HCT116 (cell line): ENCODE data around the gene TMC1.

Source experiments
- CEBPB ChIP-seq: IDR thresholded peaks from 2 replicates; pipeline ENCODE4 v1.6.1; 2012; ENCODE audit warnings: low read depth
- FOSL1 ChIP-seq: IDR thresholded peaks from 2 replicates; pipeline ENCODE4 v1.6.1; 2012; ENCODE audit warnings: low read depth
- POLR2A ChIP-seq: IDR thresholded peaks from 2 replicates; pipeline ENCODE4 v1.7.0; 2011; ENCODE audit warnings: borderline replicate concordance; ENCODE audit not compliant: insufficient read depth, insufficient read length; ENCODE audit errors: extremely low read depth
- POLR2AphosphoS5 ChIP-seq: IDR thresholded peaks from 2 replicates; pipeline ENCODE4 v1.6.1; 2011; ENCODE audit warnings: mild to moderate bottlenecking, low read depth, low read length, moderate library complexity
- TF ChIP-seq, protein P1 (sequence below), 3 experiments: fragments of 200-600 bp in 1 of 3; sonication (generic) in 1 of 3; IDR thresholded peaks in 2 of 3; conservative IDR thresholded peaks in 1 of 3; 2 replicates each; pipeline ENCODE4 v1.5.1; 2012 to 2017; ENCODE audit warnings: low read depth in 2 of 3, low read length in 2 of 3, antibody characterized with exemption in 1 of 3, borderline replicate concordance in 1 of 3, control low read depth in 1 of 3, mild to moderate bottlenecking in 1 of 3, mixed read lengths in 1 of 3, mixed run types in 1 of 3, moderate library complexity in 1 of 3; ENCODE audit not compliant: insufficient read depth in 1 of 3
- TF ChIP-seq, protein P2 (sequence below): IDR thresholded peaks from 2 replicates; pipeline ENCODE4 v1.6.1; 2012; ENCODE audit warnings: low read depth
- TF ChIP-seq, protein P3 (sequence below): IDR thresholded peaks from 2 replicates; pipeline ENCODE4 v1.6.1; 2012

DNA sequence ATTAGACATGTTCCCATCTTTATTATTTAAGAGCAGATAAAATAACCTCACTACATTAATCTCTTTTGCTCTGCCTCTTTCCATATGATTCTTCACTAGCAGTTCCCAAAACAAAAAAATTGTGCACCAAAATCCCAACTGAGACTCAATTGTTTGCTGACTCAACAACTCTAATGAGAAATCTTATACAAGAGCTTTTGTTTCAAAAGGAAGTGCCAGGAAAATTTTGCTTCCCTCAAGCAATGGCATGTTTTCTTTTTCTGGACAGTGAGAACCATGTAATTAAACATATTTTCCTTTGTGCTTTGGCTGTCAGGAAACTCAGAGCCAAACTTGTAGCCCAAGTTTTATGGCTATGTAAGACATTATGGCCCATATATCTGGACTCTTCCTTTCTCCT lies 62.0 kb downstream of the TMC1 start:
- TF ChIP-seq, protein P1, sequence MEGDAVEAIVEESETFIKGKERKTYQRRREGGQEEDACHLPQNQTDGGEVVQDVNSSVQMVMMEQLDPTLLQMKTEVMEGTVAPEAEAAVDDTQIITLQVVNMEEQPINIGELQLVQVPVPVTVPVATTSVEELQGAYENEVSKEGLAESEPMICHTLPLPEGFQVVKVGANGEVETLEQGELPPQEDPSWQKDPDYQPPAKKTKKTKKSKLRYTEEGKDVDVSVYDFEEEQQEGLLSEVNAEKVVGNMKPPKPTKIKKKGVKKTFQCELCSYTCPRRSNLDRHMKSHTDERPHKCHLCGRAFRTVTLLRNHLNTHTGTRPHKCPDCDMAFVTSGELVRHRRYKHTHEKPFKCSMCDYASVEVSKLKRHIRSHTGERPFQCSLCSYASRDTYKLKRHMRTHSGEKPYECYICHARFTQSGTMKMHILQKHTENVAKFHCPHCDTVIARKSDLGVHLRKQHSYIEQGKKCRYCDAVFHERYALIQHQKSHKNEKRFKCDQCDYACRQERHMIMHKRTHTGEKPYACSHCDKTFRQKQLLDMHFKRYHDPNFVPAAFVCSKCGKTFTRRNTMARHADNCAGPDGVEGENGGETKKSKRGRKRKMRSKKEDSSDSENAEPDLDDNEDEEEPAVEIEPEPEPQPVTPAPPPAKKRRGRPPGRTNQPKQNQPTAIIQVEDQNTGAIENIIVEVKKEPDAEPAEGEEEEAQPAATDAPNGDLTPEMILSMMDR (IDR thresholded peaks at IDR 0.05 in 2 of 3, conservative IDR thresholded peaks at IDR 0.05 in 1 of 3; ENCODE audit: borderline replicate concordance in 1 of 3, insufficient read depth in 1 of 3, low read depth in 2 of 3, low read length in 2 of 3): no peak
- no peak for TF ChIP-seq POLR2A
- no peak for TF ChIP-seq POLR2AphosphoS5
- TF ChIP-seq FOSL1: no peak
- TF ChIP-seq, protein P2, sequence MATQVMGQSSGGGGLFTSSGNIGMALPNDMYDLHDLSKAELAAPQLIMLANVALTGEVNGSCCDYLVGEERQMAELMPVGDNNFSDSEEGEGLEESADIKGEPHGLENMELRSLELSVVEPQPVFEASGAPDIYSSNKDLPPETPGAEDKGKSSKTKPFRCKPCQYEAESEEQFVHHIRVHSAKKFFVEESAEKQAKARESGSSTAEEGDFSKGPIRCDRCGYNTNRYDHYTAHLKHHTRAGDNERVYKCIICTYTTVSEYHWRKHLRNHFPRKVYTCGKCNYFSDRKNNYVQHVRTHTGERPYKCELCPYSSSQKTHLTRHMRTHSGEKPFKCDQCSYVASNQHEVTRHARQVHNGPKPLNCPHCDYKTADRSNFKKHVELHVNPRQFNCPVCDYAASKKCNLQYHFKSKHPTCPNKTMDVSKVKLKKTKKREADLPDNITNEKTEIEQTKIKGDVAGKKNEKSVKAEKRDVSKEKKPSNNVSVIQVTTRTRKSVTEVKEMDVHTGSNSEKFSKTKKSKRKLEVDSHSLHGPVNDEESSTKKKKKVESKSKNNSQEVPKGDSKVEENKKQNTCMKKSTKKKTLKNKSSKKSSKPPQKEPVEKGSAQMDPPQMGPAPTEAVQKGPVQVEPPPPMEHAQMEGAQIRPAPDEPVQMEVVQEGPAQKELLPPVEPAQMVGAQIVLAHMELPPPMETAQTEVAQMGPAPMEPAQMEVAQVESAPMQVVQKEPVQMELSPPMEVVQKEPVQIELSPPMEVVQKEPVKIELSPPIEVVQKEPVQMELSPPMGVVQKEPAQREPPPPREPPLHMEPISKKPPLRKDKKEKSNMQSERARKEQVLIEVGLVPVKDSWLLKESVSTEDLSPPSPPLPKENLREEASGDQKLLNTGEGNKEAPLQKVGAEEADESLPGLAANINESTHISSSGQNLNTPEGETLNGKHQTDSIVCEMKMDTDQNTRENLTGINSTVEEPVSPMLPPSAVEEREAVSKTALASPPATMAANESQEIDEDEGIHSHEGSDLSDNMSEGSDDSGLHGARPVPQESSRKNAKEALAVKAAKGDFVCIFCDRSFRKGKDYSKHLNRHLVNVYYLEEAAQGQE: no peak
- TF ChIP-seq CEBPB: no peak
- TF ChIP-seq, protein P3, sequence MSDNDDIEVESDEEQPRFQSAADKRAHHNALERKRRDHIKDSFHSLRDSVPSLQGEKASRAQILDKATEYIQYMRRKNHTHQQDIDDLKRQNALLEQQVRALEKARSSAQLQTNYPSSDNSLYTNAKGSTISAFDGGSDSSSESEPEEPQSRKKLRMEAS: no peak
